Measurements from ENCODE around the gene SLC22A14.

DNA sequence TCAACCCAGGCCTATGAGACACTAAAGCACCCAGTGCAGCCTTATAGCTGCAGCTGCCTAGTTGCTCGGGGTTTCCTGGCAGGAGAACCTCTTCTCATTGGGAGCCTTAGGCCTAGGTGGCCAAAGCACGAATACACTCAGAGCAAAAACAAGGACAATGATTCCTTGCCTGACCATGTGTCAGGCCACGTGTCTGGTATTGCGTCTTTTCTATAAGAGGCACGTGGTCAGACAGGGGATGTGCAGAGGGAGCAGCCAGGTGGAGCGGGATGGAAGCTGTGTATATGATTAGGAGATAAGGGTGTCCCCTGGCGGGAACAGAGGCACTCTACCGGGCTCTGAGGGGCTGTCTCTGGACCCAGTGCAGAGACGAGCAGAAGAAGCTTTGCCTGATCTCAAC lies 26.4 kb downstream of the SLC22A14 start:
- TF ChIP-seq CTCF (IDR thresholded peaks at IDR 0.05) (no peak), ZNF423 (CRISPR knock-in tag; IDR thresholded peaks at IDR 0.05) (no peak), HMGXB4 (CRISPR knock-in tag; IDR thresholded peaks at IDR 0.05) (no peak), CREB1 (CRISPR knock-in tag; IDR thresholded peaks at IDR 0.05) (no peak)
- TF ChIP-seq, protein P1, sequence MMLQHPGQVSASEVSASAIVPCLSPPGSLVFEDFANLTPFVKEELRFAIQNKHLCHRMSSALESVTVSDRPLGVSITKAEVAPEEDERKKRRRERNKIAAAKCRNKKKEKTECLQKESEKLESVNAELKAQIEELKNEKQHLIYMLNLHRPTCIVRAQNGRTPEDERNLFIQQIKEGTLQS (CRISPR knock-in tag; conservative IDR thresholded peaks at IDR 0.05), result no peak
- TF ChIP-seq, protein P2, sequence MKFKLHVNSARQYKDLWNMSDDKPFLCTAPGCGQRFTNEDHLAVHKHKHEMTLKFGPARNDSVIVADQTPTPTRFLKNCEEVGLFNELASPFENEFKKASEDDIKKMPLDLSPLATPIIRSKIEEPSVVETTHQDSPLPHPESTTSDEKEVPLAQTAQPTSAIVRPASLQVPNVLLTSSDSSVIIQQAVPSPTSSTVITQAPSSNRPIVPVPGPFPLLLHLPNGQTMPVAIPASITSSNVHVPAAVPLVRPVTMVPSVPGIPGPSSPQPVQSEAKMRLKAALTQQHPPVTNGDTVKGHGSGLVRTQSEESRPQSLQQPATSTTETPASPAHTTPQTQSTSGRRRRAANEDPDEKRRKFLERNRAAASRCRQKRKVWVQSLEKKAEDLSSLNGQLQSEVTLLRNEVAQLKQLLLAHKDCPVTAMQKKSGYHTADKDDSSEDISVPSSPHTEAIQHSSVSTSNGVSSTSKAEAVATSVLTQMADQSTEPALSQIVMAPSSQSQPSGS (CRISPR knock-in tag; IDR thresholded peaks at IDR 0.05; ENCODE audit: borderline replicate concordance, low read depth), result no peak
